Stimulated activated CD8-positive, alpha-beta memory T cell treated with anti-CD3 and anti-CD28 coated beads, Interleukin-12 subunit alpha, Interleukin-12 subunit beta, amount 100 ng/mL, for 4 hours (primary cell): ENCODE results near the gene CTR9.

Experiments used
- DNase-seq: peaks from one replicate; pipeline ENCODE4 v3.0.0-alpha.2; 2020; ENCODE audit warnings: low read depth

CTR9 gene

DNA sequence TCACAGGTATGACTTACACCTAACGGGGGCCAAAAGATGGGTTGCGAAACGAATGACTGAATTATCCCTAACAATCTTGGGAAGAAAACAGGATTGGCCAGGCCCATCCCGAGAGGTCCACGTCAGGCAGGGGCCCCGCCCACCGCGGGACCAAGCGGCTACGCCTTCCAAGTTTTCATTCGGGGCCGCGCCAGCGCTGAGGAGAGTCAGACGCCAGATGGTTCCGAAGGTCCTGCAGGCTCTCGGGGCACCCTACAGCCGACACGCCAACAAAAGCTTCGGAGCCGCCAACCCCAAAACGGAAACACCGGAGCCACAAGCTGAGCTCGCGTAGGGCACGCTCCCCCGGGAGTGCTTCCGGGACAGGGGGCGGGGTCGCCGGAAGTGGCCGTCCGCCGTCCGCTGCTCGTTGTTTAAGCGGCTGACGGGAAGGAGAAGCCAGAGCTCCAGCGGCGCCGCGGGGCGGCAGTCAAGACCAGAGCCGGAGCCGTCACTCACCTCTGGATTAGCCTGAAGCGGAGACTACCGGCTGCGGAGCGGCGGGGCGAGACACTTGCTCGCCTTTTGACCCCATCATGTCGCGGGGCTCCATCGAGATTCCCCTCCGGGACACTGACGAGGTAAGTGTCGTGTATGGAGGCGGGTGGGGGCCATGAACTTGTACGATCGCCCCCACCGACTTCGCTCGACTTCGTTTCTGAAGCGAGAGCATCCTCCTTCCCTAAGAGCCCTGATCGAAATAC lies at the start of gene CTR9:
Gene CTR9 (plus strand): TSS at position 409 of the 743 bp plus-strand sequence. CDS start 167 bp downstream, at position 576.
- peak; percentile 86 for DNase-seq

GRCh38 chr11:10701982-10702381 lies 49.1 kb upstream of the CTR9 start:
- DNase-seq, result no peak

- no peak for DNase-seq
These were observed 42.9 kb upstream of the CTR9 start for GRCh38 chr11:10708131-10708530.

GRCh38 chr11:10709299-10710086 lies 41.6 kb upstream of the CTR9 start:
- DNase-seq, result no peak

GRCh38 chr11:10715571-10715970 lies 35.5 kb upstream of the CTR9 start:
- no peak for DNase-seq

DNA sequence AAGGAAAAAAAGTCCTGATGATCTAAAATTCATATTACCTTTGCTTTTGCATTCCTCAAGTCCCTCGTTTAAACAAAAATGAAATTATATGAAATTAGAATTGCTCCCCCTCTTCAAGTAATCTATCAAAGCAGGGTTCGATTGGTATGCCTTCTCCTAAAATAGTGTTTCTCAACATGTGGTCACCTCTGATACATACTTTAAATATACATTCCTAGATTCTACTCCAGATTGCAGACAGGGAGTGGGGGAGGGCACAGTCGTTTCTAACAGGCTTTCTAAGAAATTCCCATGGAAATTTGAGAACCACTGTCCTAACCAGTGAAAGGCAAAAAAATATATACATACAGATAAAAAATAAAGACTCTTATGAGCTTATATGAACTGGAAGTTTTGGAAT lies 34.9 kb upstream of the CTR9 start:
- DNase-seq, result no peak

DNA sequence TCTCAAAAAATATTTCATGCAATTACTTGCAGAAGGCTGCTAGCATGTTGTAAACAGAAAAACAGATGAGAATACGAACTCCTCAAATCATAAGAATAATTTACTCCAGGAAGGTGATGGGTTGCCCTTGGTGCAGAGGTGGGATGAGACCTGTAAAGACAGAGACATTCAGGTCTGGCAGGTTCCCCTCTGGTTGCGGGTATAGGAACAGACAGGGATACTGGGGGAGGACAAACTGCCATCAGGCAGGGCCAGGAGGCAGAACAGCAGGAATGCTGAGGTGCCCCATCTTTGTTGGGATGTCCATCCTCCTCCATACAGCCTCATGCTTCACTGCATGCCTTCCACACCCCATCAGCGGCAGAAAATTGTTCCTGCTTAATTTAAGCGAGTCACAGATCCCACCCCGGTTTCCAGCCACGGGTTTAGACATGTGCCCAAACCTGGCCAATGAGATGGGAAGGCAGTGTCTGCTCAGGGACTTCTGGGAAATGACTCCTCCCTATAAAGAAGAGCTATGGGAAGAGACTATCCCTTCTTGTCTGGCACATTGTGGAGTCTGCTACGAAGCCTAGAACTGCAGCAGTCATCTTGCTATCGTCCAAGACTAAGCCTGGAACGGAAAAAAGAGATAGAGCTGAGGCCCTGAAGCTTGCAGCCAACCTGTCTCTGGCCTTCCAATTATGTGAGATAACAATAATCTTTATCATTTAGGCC lies 34.3 kb upstream of the CTR9 start:
- no peak for DNase-seq

- no peak for DNase-seq
These were observed 31.4 kb upstream of the CTR9 start for GRCh38 chr11:10719616-10720015.

DNA sequence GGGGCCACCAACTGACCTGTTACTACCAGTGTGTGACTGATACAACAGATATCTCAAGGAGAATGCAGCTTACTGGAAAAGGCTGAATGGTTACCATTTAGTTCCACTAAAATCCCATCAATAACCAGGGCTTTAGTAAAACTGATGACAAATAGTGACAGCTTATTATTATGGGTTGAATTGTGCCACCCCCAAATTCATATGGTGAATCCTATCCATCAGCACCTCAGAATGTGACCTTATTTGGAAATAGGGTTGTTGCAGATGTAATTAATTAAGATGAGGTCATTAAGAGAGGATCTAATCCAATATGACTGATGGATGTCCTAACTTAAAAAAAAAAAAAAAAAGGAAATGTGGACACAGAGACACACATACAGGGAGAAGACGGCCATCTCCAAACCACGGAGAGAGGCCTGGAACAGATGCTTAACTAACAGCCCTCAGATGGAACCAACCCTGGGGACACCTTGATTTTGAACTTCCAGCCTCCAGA lies 30.1 kb upstream of the CTR9 start:
- DNase-seq, result no peak

DNA sequence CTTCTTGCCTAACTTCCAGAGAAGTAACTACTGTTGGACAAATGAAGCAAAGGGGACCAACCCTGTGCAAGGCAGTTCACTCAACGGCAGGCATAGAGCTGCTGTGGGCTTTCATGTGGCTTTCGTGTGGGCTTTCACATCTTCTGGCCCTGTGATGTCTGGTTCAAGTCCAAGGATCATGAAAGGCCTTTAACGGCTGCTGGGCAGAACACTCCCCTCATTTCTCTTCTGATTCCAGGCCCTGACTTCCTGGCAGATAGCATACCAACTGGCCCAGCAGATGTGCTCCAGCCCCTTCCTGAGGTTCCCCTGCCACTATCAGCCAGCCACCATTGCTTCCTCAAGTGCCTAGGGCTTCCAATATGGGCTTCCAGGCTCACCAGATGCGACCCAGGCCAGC lies 28.7 kb upstream of the CTR9 start:
- DNase-seq, result no peak

- no peak for DNase-seq
These were observed 25.7 kb upstream of the CTR9 start for GRCh38 chr11:10725114-10725906.

GRCh38 chr11:10725907-10726253 lies 25.2 kb upstream of the CTR9 start:
- DNase-seq, result no peak

DNA sequence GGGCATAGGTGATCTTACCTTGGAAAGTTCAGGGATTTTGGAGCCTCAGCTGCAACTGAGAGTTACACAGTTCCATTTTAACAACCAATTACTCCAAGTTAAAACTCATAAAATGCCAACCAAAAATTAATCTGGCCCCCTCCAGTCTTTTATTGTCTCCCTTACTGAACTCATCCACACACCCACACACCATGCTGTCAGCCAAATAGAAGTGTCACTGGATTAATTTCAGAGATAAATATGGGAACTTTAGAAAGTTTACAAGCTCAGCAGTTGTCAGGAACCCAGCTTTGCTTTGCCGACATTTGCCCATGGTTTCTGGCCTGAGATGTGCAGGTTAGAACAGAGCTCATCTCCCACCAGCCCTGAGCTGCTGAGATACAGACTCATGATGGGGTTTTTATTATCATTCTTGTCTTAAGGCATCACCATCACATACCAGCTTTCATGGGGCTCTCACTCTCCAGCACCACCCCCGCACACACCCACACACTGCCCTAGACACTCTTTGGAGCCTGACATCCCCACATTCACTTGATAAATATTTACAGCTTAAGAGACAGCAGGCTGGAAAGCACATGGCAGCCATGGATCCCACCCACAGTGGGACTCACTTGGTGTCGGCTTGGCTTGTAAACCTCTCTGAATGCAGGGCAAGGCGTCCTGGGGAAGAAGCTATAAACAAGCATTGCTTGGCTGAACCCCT lies 23.7 kb upstream of the CTR9 start:
- no peak for DNase-seq

- no peak for DNase-seq
These were observed 22.9 kb upstream of the CTR9 start for GRCh38 chr11:10728154-10728553.

GRCh38 chr11:10728789-10729472 lies 22.1 kb upstream of the CTR9 start:
- DNase-seq, result no peak

- DNase-seq, result no peak
These were observed 20.9 kb upstream of the CTR9 start for GRCh38 chr11:10730151-10730550.

DNA sequence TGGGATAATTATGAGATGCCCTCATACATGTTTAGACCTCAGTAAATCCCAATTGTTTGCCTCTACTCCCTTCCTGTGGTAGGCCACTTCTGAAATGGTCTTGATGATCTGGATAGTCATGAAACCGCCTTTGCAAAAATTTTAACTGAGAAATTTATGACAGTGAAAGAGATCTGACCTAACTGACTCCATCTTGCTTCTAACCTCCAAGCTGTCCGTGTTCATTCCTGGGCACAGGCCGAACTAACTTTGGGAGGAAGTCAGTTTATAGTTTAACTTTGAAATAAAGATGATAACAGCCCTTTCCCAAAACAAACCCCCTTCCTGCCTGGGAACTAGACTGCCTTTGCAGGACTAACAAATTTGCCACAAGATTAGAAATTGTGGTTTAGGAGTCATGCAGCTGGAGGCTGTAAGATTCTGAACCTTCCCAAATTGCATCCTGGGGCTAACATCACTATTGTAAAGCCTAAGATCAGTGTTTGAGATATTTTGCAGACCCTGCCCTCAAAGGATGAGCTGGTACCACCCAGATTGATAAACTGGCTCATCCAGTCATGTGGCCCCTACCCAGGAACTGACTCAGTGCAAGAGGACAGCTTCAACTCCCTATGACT lies 19.9 kb upstream of the CTR9 start:
- DNase-seq, result no peak

GRCh38 chr11:10735481-10736475 lies 15.3 kb upstream of the CTR9 start:
- DNase-seq, result peak; percentile 74
